HepG2 (cell line): ENCODE results near the gene AKTIP. TPM values are rescaled to one million over a fixed set of nuclear protein-coding genes. Genes with fewer than 3 reads are reported as not detected.

Experiments
- ARNT2 ChIP-seq: sonication (generic); formaldehyde crosslinking; IDR thresholded peaks from 2 replicates; pipeline ENCODE4 v1.8.0; 2022; ENCODE audit warnings: mild to moderate bottlenecking, low read depth, missing genetic modification reagents, moderate library complexity
- E2F5 ChIP-seq: sonication (generic); formaldehyde crosslinking; conservative IDR thresholded peaks from 2 replicates; pipeline ENCODE4 v1.4.0; 2020; ENCODE audit warnings: missing genetic modification reagents
- FOXC1 ChIP-seq: sonication (generic); formaldehyde crosslinking; IDR thresholded peaks from 2 replicates; pipeline ENCODE4 v1.8.0; 2022; ENCODE audit warnings: mild to moderate bottlenecking, missing genetic modification reagents, borderline replicate concordance
- GLI4 ChIP-seq: sonication (generic); formaldehyde crosslinking; IDR thresholded peaks from 2 replicates; pipeline ENCODE4 v1.5.1; 2020; ENCODE audit warnings: missing genetic modification reagents, mild to moderate bottlenecking, moderate library complexity, borderline replicate concordance
- HBP1 ChIP-seq: IDR thresholded peaks from 2 replicates; pipeline ENCODE4 v1.6.1; 2016; ENCODE audit warnings: low read depth, control low read depth
- ISL2 ChIP-seq: sonication (generic); formaldehyde crosslinking; IDR thresholded peaks from 2 replicates; pipeline ENCODE4 v1.5.0; 2020; ENCODE audit warnings: missing genetic modification reagents
- MATR3 ChIP-seq: sonication (generic); formaldehyde crosslinking; IDR thresholded peaks from 2 replicates; pipeline ENCODE4 v1.4.0; 2020; ENCODE audit warnings: missing genetic modification reagents
- NR1H2 ChIP-seq: sonication (generic); formaldehyde crosslinking; IDR thresholded peaks from 2 replicates; pipeline ENCODE4 v1.8.1; 2022; ENCODE audit warnings: low read depth, missing genetic modification reagents, borderline replicate concordance
- NR2C2 ChIP-seq: sonication (generic); formaldehyde crosslinking; IDR thresholded peaks from 2 replicates; pipeline ENCODE4 v1.4.0; 2020; ENCODE audit warnings: missing genetic modification reagents, mild to moderate bottlenecking, moderate library complexity, borderline replicate concordance
- RAD21 ChIP-seq: fragments of 450-650 bp; formaldehyde crosslinking; IDR thresholded peaks from 2 replicates; pipeline ENCODE4 v1.5.0; 2020; ENCODE audit warnings: mild to moderate bottlenecking
- RNF2 ChIP-seq: fragments of 450-650 bp; conservative IDR thresholded peaks from 2 replicates; pipeline ENCODE4 v1.6.1; 2016; ENCODE audit warnings: low read depth
- RORA ChIP-seq: sonication (generic); formaldehyde crosslinking; IDR thresholded peaks from 2 replicates; pipeline ENCODE4 v1.5.0; 2020; ENCODE audit warnings: mild to moderate bottlenecking, missing genetic modification reagents, moderate library complexity
- RXRB ChIP-seq: IDR thresholded peaks from 2 replicates; pipeline ENCODE4 v1.6.1; 2016; ENCODE audit warnings: borderline replicate concordance, missing genetic modification reagents, missing compliant biosample characterization
- SAP130 ChIP-seq: IDR thresholded peaks from 2 replicates; pipeline ENCODE4 v1.6.1; 2016; ENCODE audit warnings: low read depth
- SETDB1 ChIP-seq: sonication (generic); formaldehyde crosslinking; IDR thresholded peaks from 2 replicates; pipeline ENCODE4 v1.5.1; 2020; ENCODE audit warnings: missing genetic modification reagents, mild to moderate bottlenecking, borderline replicate concordance
- SMYD3 ChIP-seq: sonication (generic); formaldehyde crosslinking; IDR thresholded peaks from 2 replicates; pipeline ENCODE4 v1.8.1; 2023; ENCODE audit warnings: mild to moderate bottlenecking, missing genetic modification reagents
- SP5 ChIP-seq: IDR thresholded peaks from 2 replicates; pipeline ENCODE4 v1.6.1; 2016; ENCODE audit warnings: low read depth, borderline replicate concordance
- SSRP1 ChIP-seq: IDR thresholded peaks from 2 replicates; pipeline ENCODE4 v1.6.1; 2016; ENCODE audit warnings: control low read depth
- TBL1XR1 ChIP-seq: fragments of 150-350 bp; IDR thresholded peaks from 2 replicates; pipeline ENCODE4 v1.6.1; 2014; ENCODE audit warnings: borderline replicate concordance, low read length; ENCODE audit not compliant: partially characterized antibody
- TERF1 ChIP-seq: sonication (generic); formaldehyde crosslinking; IDR thresholded peaks from 2 replicates; pipeline ENCODE4 v1.8.0; 2022; ENCODE audit warnings: mild to moderate bottlenecking, missing genetic modification reagents, moderate library complexity
- THAP11 ChIP-seq: IDR thresholded peaks from 2 replicates; pipeline ENCODE4 v1.6.1; 2016; ENCODE audit warnings: missing biosample characterization, missing genetic modification reagents
- ZBTB39 ChIP-seq: sonication (generic); formaldehyde crosslinking; IDR thresholded peaks from 2 replicates; pipeline ENCODE4 v1.5.0; 2020; ENCODE audit warnings: missing genetic modification reagents
- ZNF34 ChIP-seq: sonication (generic); formaldehyde crosslinking; IDR thresholded peaks from 2 replicates; pipeline ENCODE4 v1.4.0; 2020; ENCODE audit warnings: mild to moderate bottlenecking, missing genetic modification reagents, borderline replicate concordance
- ZNF343 ChIP-seq: sonication (generic); formaldehyde crosslinking; IDR thresholded peaks from 2 replicates; pipeline ENCODE4 v1.4.0; 2020; ENCODE audit warnings: mild to moderate bottlenecking, missing genetic modification reagents
- ZNF543 ChIP-seq: sonication (generic); formaldehyde crosslinking; IDR thresholded peaks from 2 replicates; pipeline ENCODE4 v1.4.0; 2020; ENCODE audit warnings: mild to moderate bottlenecking, missing genetic modification reagents
- ZNF713 ChIP-seq: sonication (generic); formaldehyde crosslinking; IDR thresholded peaks from 2 replicates; pipeline ENCODE4 v1.4.0; 2020; ENCODE audit warnings: mild to moderate bottlenecking, missing genetic modification reagents
- polyA plus RNA-seq, 8 experiments: library from polyadenylated mRNA; depleted of rRNA in 3 of 8; stranded (reverse) in 7 of 8; unstranded in 1 of 8; fragments of >200 nt; fragmentation: Illumina TruSeq in 4 of 8; extraction: Trizol in 4 of 8; gene quantifications; 2 replicates each; pipeline versions ENCODE4 v1.2.1 to v1.2.3, GENCODE V29; 2011 to 2016; ENCODE audit warnings: low read depth in 4 of 8, missing spikeins in 1 of 8, mixed read lengths in 1 of 8; ENCODE audit not compliant: insufficient read depth in 1 of 8
- total RNA-seq, 5 experiments: library from RNA; depleted of rRNA; stranded (reverse); fragments of >200 nt; fragmentation: Illumina TruSeq; extraction: Trizol; gene quantifications; 2 replicates each; pipeline ENCODE4 v1.2.3, GENCODE V29; 2016; ENCODE audit warnings: low read depth in 1 of 5

Gene AKTIP
- total and polyA plus RNA-seq, 2 of the 13 experiments (the other 11 are each of a cell fraction or from before 2014, with no cell fraction given), result 28.8 to 49.0 TPM

GRCh38 chr16:53549970-53550690 is 47.1 kb upstream of the AKTIP start (continued):
- TF ChIP-seq ZBTB39 (CRISPR knock-in tag) (no peak), ZNF34 (CRISPR knock-in tag) (0 out of 2 replicates have a peak, but pooled peaks have one; percentile 69), THAP11 (peak; percentile 62), TBL1XR1 (no peak), NR1H2 (CRISPR knock-in tag) (no peak), SP5 (CRISPR knock-in tag) (no peak), ZNF713 (CRISPR knock-in tag) (no peak), MATR3 (no peak), GLI4 (CRISPR knock-in tag) (no peak), HBP1 (no peak), SETDB1 (CRISPR knock-in tag) (no peak), SSRP1 (CRISPR knock-in tag) (no peak), SAP130 (CRISPR knock-in tag) (peak; percentile 34; the same call in 1 of the 2 replicates), ZNF543 (CRISPR knock-in tag) (0 out of 2 replicates have a peak, but pooled peaks have one; percentile 30), RNF2 (peak; percentile 75), RORA (CRISPR knock-in tag) (no peak), ZNF343 (CRISPR knock-in tag) (no peak), RAD21 (peak; percentile 87), E2F5 (CRISPR knock-in tag) (no peak), ISL2 (peak; percentile 20; the same call in 1 of the 2 replicates), FOXC1 (CRISPR knock-in tag) (no peak), SMYD3 (CRISPR knock-in tag) (no peak), ARNT2 (no peak), TERF1 (CRISPR knock-in tag) (no peak), NR2C2 (no peak), RXRB (CRISPR knock-in tag) (no peak; the same call in 1 of the 2 replicates)
